HG03520 (cell line): ENCODE measurements around the gene SAV1.
"Not testable (repeated sequence)": the region's sequence is repeated elsewhere in the genome, so short reads cannot be mapped to it uniquely, and the experiment has no call there.

Source experiments
- ATAC-seq: cut with Tn5 transposase; IDR thresholded peaks from one replicate; pipeline ENCODE4 v1.9.1; 2021; ENCODE audit warnings: mild to moderate bottlenecking, moderate library complexity; ENCODE audit not compliant: unreplicated experiment

Gene SAV1

GRCh38 chr14:50666772-50667683 is 1.1 kb downstream of the SAV1 start:
- ATAC-seq = no peak

- not testable (repeated sequence) for ATAC-seq
Observed at GRCh38 chr14:50665300-50665699, 2.8 kb downstream of the SAV1 start.

GRCh38 chr14:50664579-50664978 is 3.5 kb downstream of the SAV1 start:
- ATAC-seq = not testable (repeated sequence)

GRCh38 chr14:50659327-50659974 is 8.7 kb downstream of the SAV1 start:
- no peak for ATAC-seq

GRCh38 chr14:50658203-50658602 is 9.9 kb downstream of the SAV1 start:
- no peak for ATAC-seq

- no peak for ATAC-seq
Observed at GRCh38 chr14:50657753-50658152, 10.4 kb downstream of the SAV1 start.

GRCh38 chr14:50656776-50657175 is 11.3 kb downstream of the SAV1 start:
- no peak for ATAC-seq

GRCh38 chr14:50649691-50650090 is 18.4 kb downstream of the SAV1 start:
- no peak for ATAC-seq

GRCh38 chr14:50647753-50648152 is 20.4 kb downstream of the SAV1 start:
- no peak for ATAC-seq

- ATAC-seq = peak; percentile 83
Observed at GRCh38 chr14:50647282-50647681, 20.8 kb downstream of the SAV1 start.

- ATAC-seq = no peak
Observed at GRCh38 chr14:50635141-50635540, 33.0 kb downstream of the SAV1 start.

GRCh38 chr14:50633954-50634353 is 34.2 kb downstream of the SAV1 start:
- ATAC-seq = no peak

GRCh38 chr14:50631408-50631821 is 36.7 kb downstream of the SAV1 start:
- ATAC-seq = no peak

- ATAC-seq = not testable (repeated sequence)
Observed at GRCh38 chr14:50624947-50625346, 43.2 kb downstream of the SAV1 start.

- no peak for ATAC-seq
Observed at GRCh38 chr14:50624447-50624846, 43.7 kb downstream of the SAV1 start.

- ATAC-seq = no peak
Observed at GRCh38 chr14:50622978-50623377, 45.1 kb downstream of the SAV1 start.

GRCh38 chr14:50620341-50620740 is 47.8 kb downstream of the SAV1 start:
- no peak for ATAC-seq

GRCh38 chr14:50619569-50620141 is 48.5 kb downstream of the SAV1 start:
- no peak for ATAC-seq

- no peak for ATAC-seq
Observed at GRCh38 chr14:50616275-50616674, 51.8 kb downstream of the SAV1 start.

- ATAC-seq = no peak
Observed at GRCh38 chr14:50615552-50615951, 52.6 kb downstream of the SAV1 start.

GRCh38 chr14:50615056-50615455 is 53.0 kb downstream of the SAV1 start:
- ATAC-seq = no peak

- ATAC-seq = no peak
Observed at GRCh38 chr14:50612806-50613205, 55.3 kb downstream of the SAV1 start.
